HepG2 (cell line): ENCODE data around the gene SFXN2. TPM values are rescaled to one million over a fixed set of nuclear protein-coding genes. Genes with fewer than 3 reads are reported as not detected.
"Not testable (repeated sequence)": the region's sequence is repeated elsewhere in the genome, so short reads cannot be mapped to it uniquely, and the experiment has no call there.

Experiments
- ATAC-seq: fragments of 200-7000 bp; cut with Tn5 transposase; 3 replicates; pipeline ENCODE4 v1.9.1; 2020; ENCODE audit warnings: mild to moderate bottlenecking, moderate library complexity
- BruUV-seq: library from RNA; stranded (reverse); fragments of 400-500 nt; replicated peaks from 2 replicates; lab custom pipeline; 2021; lab: Mats Ljungman, UMichigan
- CTCF ChIA-PET: fragments of 300-600 bp; formaldehyde crosslinking; extraction: SDS; loops from one replicate; lab custom pipeline; 2021; ENCODE audit warnings: low total read pairs, inconsistent platforms, low intra/inter-chr PET ratio; lab: Yijun Ruan, JAX
- POLR2A ChIA-PET: fragments of 350-600 bp; sonication (Branson Sonifier 250); formaldehyde crosslinking; loops from one replicate; lab custom pipeline; 2020; ENCODE audit warnings: antibody characterized with exemption, inconsistent platforms; lab: Yijun Ruan, JAX
- DNase-seq: peaks from one replicate; pipeline ENCODE4 v3.0.0-alpha.2; 2015; ENCODE audit warnings: low spot score
- FAIRE-seq: peaks from 3 replicates; lab custom pipeline; 2011; peaks lifted over from hg19 to GRCh38; lab: Jason Lieb, UNC
- H2AFZ ChIP-seq: one replicate; pipeline ENCODE4 v1.6.1; 2011; ENCODE audit warnings: low read length, inconsistent platforms
- H3K27ac ChIP-seq: fragments of 300-600 bp; 3 replicates; pipeline ENCODE4 v1.8.0; 2011; ENCODE audit warnings: mixed run types, mild to moderate bottlenecking, mixed read lengths, low read length, inconsistent platforms; ENCODE audit not compliant: insufficient read depth; ENCODE audit errors: extremely low read length
- H3K27me3 ChIP-seq, 2 experiments: fragments of 200-600 bp in 1 of 2; 2 replicates in 1 of 2; 3 replicates in 1 of 2; pipeline versions ENCODE4 v1.6.0 to v1.8.0; 2011; ENCODE audit warnings: low read length in 2 of 2, mild to moderate bottlenecking in 2 of 2, moderate library complexity in 2 of 2, inconsistent platforms in 1 of 2; ENCODE audit not compliant: insufficient read depth in 2 of 2, control insufficient read depth in 1 of 2
- H3K36me3 ChIP-seq, 2 experiments: fragments of 200-600 bp in 1 of 2; replicated peaks in 1 of 2; 2 replicates in 1 of 2; 3 replicates in 1 of 2; pipeline versions ENCODE4 v1.5.1 to v1.8.0; 2011; ENCODE audit warnings: low read length in 2 of 2, inconsistent platforms in 1 of 2; ENCODE audit not compliant: insufficient read depth in 2 of 2, control insufficient read depth in 1 of 2
- H3K4me1 ChIP-seq: 2 replicates; pipeline ENCODE4 v1.5.1; 2012; ENCODE audit warnings: low read length, inconsistent platforms; ENCODE audit not compliant: insufficient read depth
- H3K4me2 ChIP-seq: 2 replicates; pipeline ENCODE4 v1.6.0; 2011; ENCODE audit warnings: low read depth, low read length, inconsistent platforms
- H3K4me3 ChIP-seq, 3 experiments: fragments of 200-600 bp in 1 of 3; sonication (generic), shearing (Covaris generic) in 1 of 3; replicated peaks in 1 of 3; 2 replicates each; pipeline ENCODE4 v1.5.1; 2011 to 2016; ENCODE audit warnings: low read length in 3 of 3, inconsistent platforms in 2 of 3, low read depth in 2 of 3, mild to moderate bottlenecking in 2 of 3, control low read depth in 1 of 3, mixed read lengths in 1 of 3; ENCODE audit not compliant: insufficient read depth in 1 of 3
- H3K79me2 ChIP-seq: one replicate; pipeline ENCODE4 v1.6.1; 2011; ENCODE audit warnings: low read length, inconsistent platforms; ENCODE audit not compliant: insufficient read depth
- H3K9ac ChIP-seq: 2 replicates; pipeline ENCODE4 v1.6.0; 2011; ENCODE audit warnings: mild to moderate bottlenecking, low read depth, low read length, inconsistent platforms; ENCODE audit not compliant: insufficient read depth
- H3K9me3 ChIP-seq: 2 replicates; pipeline ENCODE4 v1.5.1; 2012; ENCODE audit warnings: mild to moderate bottlenecking, low read length
- H4K20me1 ChIP-seq: 2 replicates; pipeline ENCODE4 v1.6.0; 2011; ENCODE audit warnings: inconsistent platforms, mild to moderate bottlenecking, low read length, moderate library complexity; ENCODE audit not compliant: insufficient read depth
- AGO2 ChIP-seq: fragments of 200-400 bp; formaldehyde crosslinking; optimal IDR thresholded peaks from 2 replicates; pipeline ENCODE3; 2017; ENCODE audit warnings: mild to moderate bottlenecking, low read depth, low read length, moderate library complexity
- BRD4 ChIP-seq: sonication (generic); formaldehyde crosslinking; IDR thresholded peaks from 2 replicates; pipeline ENCODE4 v1.4.0; 2020; ENCODE audit warnings: missing genetic modification reagents
- HOXA3 ChIP-seq: sonication (generic); formaldehyde crosslinking; IDR thresholded peaks from 2 replicates; pipeline ENCODE4 v1.5.0; 2020; ENCODE audit warnings: missing genetic modification reagents
- KAT8 ChIP-seq: IDR thresholded peaks from 2 replicates; pipeline ENCODE4 v1.6.1; 2016; ENCODE audit warnings: missing genetic modification reagents, missing compliant biosample characterization
- MTA3 ChIP-seq: sonication (generic); formaldehyde crosslinking; IDR thresholded peaks from 2 replicates; pipeline ENCODE4 v1.4.0; 2020; ENCODE audit warnings: missing genetic modification reagents
- ZMYM4 ChIP-seq: sonication (generic); formaldehyde crosslinking; IDR thresholded peaks from 2 replicates; pipeline ENCODE4 v1.8.1; 2023; ENCODE audit warnings: mild to moderate bottlenecking, missing genetic modification reagents
- WGBS: methylation state at CpG from one replicate; pipeline ENCODE4 v1.1.6; 2017; ENCODE audit warnings: low lambda C conversion rate; 5-methylcytosine and 5-hydroxymethylcytosine counted together
- in situ Hi-C: cut with HindIII; loops from 2 replicates; pipeline ENCODE4 v1.10.0; 2017; ENCODE audit warnings: low pct_unique_long_range_greater_than_20kb; ENCODE audit not compliant: extremely low pct_ligation_motif_present
- intact Hi-C: fragments of 100-400 bp; cut with micrococcal nuclease; formaldehyde crosslinking; loops from one replicate; pipeline ENCODE4 v1.10.0; 2022; ENCODE audit not compliant: unreplicated experiment
- polyA plus RNA-seq, 8 experiments: library from polyadenylated mRNA; depleted of rRNA in 3 of 8; stranded (reverse) in 7 of 8; unstranded in 1 of 8; fragments of >200 nt; fragmentation: Illumina TruSeq in 4 of 8; extraction: Trizol in 4 of 8; gene quantifications; 2 replicates each; pipeline versions ENCODE4 v1.2.1 to v1.2.3, GENCODE V29; 2011 to 2016; ENCODE audit warnings: low read depth in 4 of 8, missing spikeins in 1 of 8, mixed read lengths in 1 of 8; ENCODE audit not compliant: insufficient read depth in 1 of 8
- total RNA-seq, 5 experiments: library from RNA; depleted of rRNA; stranded (reverse); fragments of >200 nt; fragmentation: Illumina TruSeq; extraction: Trizol; gene quantifications; 2 replicates each; pipeline ENCODE4 v1.2.3, GENCODE V29; 2016; ENCODE audit warnings: low read depth in 1 of 5
- TF ChIP-seq, protein P1 (sequence below): sonication (generic); formaldehyde crosslinking; IDR thresholded peaks from 2 replicates; pipeline ENCODE4 v1.5.0; 2020; ENCODE audit warnings: mild to moderate bottlenecking, missing genetic modification reagents
- TF ChIP-seq, protein P2 (sequence below): sonication (generic); formaldehyde crosslinking; IDR thresholded peaks from 2 replicates; pipeline ENCODE4 v1.4.0; 2020; ENCODE audit warnings: missing genetic modification reagents, borderline replicate concordance
- TF ChIP-seq, protein P3 (sequence below): IDR thresholded peaks from 2 replicates; pipeline ENCODE4 v1.6.1; 2016; ENCODE audit warnings: mild to moderate bottlenecking

The SFXN2 gene
- total and polyA plus RNA-seq, 2 of the 13 experiments (the other 11 are each of a cell fraction or from before 2014, with no cell fraction given) = 12.8 to 21.1 TPM

DNA sequence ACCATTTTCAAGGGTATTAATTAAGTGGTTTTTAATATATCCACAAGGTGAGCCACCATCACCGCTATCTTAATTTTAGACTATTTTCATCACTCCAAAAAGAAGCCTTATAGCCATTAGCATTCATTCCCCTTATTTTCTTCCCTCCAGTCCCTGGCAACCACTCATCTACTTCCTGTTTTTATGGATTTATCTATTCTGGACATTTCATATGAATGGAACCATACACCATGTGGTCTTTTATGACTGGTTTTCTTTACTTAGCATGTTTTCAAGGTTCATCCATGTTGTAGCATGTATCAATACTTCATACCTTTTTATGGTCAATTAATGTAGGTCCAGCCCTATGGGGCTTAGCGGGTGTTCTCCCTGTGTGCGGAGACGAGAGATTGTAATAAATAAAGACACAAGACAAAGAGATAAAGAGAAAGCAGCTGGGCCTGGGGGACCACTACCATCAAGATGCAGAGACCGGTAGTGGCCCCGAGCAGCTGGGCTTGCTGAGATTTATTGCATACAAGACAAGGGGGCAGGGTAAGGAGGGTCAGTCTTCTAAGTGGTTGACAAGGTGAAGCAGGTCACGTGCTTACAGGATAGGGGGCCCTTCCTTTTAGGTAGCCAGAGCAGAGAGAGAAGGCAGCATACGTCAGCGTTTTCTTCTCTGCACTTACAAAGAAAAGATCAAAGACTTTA lies 44.0 kb downstream of the SFXN2 start (continued):
- TF ChIP-seq, protein P1, sequence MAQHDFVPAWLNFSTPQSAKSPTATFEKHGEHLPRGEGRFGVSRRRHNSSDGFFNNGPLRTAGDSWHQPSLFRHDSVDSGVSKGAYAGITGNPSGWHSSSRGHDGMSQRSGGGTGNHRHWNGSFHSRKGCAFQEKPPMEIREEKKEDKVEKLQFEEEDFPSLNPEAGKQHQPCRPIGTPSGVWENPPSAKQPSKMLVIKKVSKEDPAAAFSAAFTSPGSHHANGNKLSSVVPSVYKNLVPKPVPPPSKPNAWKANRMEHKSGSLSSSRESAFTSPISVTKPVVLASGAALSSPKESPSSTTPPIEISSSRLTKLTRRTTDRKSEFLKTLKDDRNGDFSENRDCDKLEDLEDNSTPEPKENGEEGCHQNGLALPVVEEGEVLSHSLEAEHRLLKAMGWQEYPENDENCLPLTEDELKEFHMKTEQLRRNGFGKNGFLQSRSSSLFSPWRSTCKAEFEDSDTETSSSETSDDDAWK = no peak
- no peak for TF ChIP-seq ZMYM4
- TF ChIP-seq, protein P2, sequence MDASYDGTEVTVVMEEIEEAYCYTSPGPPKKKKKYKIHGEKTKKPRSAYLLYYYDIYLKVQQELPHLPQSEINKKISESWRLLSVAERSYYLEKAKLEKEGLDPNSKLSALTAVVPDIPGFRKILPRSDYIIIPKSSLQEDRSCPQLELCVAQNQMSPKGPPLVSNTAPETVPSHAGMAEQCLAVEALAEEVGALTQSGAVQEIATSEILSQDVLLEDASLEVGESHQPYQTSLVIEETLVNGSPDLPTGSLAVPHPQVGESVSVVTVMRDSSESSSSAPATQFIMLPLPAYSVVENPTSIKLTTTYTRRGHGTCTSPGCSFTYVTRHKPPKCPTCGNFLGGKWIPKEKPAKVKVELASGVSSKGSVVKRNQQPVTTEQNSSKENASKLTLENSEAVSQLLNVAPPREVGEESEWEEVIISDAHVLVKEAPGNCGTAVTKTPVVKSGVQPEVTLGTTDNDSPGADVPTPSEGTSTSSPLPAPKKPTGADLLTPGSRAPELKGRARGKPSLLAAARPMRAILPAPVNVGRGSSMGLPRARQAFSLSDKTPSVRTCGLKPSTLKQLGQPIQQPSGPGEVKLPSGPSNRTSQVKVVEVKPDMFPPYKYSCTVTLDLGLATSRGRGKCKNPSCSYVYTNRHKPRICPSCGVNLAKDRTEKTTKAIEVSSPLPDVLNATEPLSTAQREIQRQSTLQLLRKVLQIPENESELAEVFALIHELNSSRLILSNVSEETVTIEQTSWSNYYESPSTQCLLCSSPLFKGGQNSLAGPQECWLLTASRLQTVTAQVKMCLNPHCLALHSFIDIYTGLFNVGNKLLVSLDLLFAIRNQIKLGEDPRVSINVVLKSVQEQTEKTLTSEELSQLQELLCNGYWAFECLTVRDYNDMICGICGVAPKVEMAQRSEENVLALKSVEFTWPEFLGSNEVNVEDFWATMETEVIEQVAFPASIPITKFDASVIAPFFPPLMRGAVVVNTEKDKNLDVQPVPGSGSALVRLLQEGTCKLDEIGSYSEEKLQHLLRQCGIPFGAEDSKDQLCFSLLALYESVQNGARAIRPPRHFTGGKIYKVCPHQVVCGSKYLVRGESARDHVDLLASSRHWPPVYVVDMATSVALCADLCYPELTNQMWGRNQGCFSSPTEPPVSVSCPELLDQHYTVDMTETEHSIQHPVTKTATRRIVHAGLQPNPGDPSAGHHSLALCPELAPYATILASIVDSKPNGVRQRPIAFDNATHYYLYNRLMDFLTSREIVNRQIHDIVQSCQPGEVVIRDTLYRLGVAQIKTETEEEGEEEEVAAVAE (CRISPR knock-in tag) = no peak
- no peak for TF ChIP-seq BRD4 (CRISPR knock-in tag)
- no peak for TF ChIP-seq AGO2
- TF ChIP-seq HOXA3 (CRISPR knock-in tag) = no peak
- TF ChIP-seq KAT8 (CRISPR knock-in tag) = no peak
- TF ChIP-seq MTA3 (CRISPR knock-in tag) = no peak
- TF ChIP-seq, protein P3, sequence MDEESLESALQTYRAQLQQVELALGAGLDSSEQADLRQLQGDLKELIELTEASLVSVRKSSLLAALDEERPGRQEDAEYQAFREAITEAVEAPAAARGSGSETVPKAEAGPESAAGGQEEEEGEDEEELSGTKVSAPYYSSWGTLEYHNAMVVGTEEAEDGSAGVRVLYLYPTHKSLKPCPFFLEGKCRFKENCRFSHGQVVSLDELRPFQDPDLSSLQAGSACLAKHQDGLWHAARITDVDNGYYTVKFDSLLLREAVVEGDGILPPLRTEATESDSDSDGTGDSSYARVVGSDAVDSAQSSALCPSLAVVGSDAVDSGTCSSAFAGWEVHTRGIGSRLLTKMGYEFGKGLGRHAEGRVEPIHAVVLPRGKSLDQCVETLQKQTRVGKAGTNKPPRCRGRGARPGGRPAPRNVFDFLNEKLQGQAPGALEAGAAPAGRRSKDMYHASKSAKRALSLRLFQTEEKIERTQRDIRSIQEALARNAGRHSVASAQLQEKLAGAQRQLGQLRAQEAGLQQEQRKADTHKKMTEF (CRISPR knock-in tag) = no peak

DNA sequence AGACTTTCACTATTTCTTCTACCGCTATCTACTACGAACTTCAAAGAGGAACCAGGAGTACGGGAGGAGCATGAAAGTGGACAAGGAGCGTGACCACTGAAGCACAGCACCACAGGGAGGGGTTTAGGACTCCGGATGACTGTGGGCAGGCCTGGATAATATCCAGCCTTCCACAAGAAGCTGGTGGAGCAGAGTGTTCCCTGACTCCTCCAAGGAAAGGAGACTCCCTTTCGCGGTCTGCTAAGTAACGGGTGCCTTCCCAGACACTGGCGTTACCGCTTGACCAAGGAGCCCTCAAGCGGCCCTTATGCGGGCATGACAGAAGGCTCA lies 44.5 kb downstream of the SFXN2 start:
- H3K27ac ChIP-seq, H3K9ac ChIP-seq, H3K4me2 ChIP-seq, H3K27me3 ChIP-seq, H4K20me1 ChIP-seq, CTCF ChIA-PET, in situ Hi-C loops, POLR2A ChIA-PET, H2AFZ ChIP-seq, intact Hi-C loops, FAIRE-seq, DNase-seq, H3K36me3 ChIP-seq, ATAC-seq, BruUV-seq, H3K79me2 ChIP-seq, H3K4me3 ChIP-seq, H3K9me3 ChIP-seq: not testable (repeated sequence)
- 90% methylated on average over 12 of the region's 12 CpGs for WGBS
- H3K4me1 ChIP-seq = peaks cover 20% of the 10 kb centered on the region
